Endothelial cell of umbilical vein (primary cell): ENCODE results near the gene SEMA4D. TPM values are rescaled to one million over a fixed set of nuclear protein-coding genes. Genes with fewer than 3 reads are reported as not detected.

Experiments used
- BruUV-seq: library from RNA; stranded (reverse); fragments of 400-500 nt; replicated peaks from 2 replicates; lab custom pipeline; 2021; lab: Mats Ljungman, UMichigan
- CTCF ChIA-PET: fragments of 300-600, 350-600 bp; sonication (Branson Sonifier 250); formaldehyde crosslinking; loops from one replicate; lab custom pipeline; 2021; ENCODE audit warnings: antibody characterized with exemption, inconsistent platforms; lab: Charles Lee
- POLR2A ChIA-PET: fragments of 300-600, 350-600 bp; sonication (Branson Sonifier 250); formaldehyde crosslinking; loops from one replicate; lab custom pipeline; 2021; ENCODE audit warnings: antibody characterized with exemption, inconsistent platforms; lab: Charles Lee
- DNase-seq: peaks from one replicate; pipeline ENCODE4 v3.0.0-alpha.2; 2011; ENCODE audit warnings: low read depth, low spot score
- FAIRE-seq: peaks from 2 replicates; lab custom pipeline; 2011; peaks lifted over from hg19 to GRCh38; lab: Jason Lieb, UNC
- H2AFZ ChIP-seq: 2 replicates; pipeline ENCODE4 v1.6.0; 2012; ENCODE audit warnings: low read depth, low read length, control low read depth, inconsistent platforms
- H3K27ac ChIP-seq: 2 replicates; pipeline ENCODE4 v1.5.1; 2011; ENCODE audit warnings: low read depth, mild to moderate bottlenecking, control low read depth, low read length, moderate library complexity; ENCODE audit not compliant: insufficient read depth
- H3K27me3 ChIP-seq, 2 experiments: 2 replicates each; pipeline versions ENCODE4 v1.6.0 to v1.6.1; 2011; ENCODE audit warnings: low read length in 2 of 2, mixed read lengths in 1 of 2; ENCODE audit not compliant: control insufficient read depth in 2 of 2, insufficient read depth in 2 of 2
- H3K36me3 ChIP-seq, 2 experiments: 2 replicates in 1 of 2; 3 replicates in 1 of 2; pipeline ENCODE4 v1.5.1; 2011; ENCODE audit warnings: low read length in 2 of 2, mild to moderate bottlenecking in 1 of 2, moderate library complexity in 1 of 2; ENCODE audit not compliant: control insufficient read depth in 2 of 2, insufficient read depth in 2 of 2; ENCODE audit errors: extremely low read depth in 1 of 2
- H3K4me1 ChIP-seq: 3 replicates; pipeline ENCODE4 v1.5.1; 2011; ENCODE audit warnings: mild to moderate bottlenecking, low read length; ENCODE audit not compliant: control insufficient read depth, insufficient read depth; ENCODE audit errors: extremely low read depth
- H3K4me2 ChIP-seq: 2 replicates; pipeline ENCODE4 v1.6.1; 2011; ENCODE audit warnings: low read length, control low read depth, mixed read lengths; ENCODE audit not compliant: insufficient read depth
- H3K4me3 ChIP-seq, 3 experiments: fragments of 200-600 bp in 1 of 3; sonication (generic), shearing (Covaris generic) in 1 of 3; replicated peaks in 1 of 3; 2 replicates each; pipeline ENCODE4 v1.5.1; 2011 to 2016; ENCODE audit warnings: control low read depth in 3 of 3, low read length in 3 of 3, mild to moderate bottlenecking in 2 of 3, inconsistent platforms in 1 of 3, low read depth in 1 of 3, moderate library complexity in 1 of 3; ENCODE audit not compliant: insufficient read depth in 1 of 3
- H3K79me2 ChIP-seq: 2 replicates; pipeline ENCODE4 v1.6.0; 2012; ENCODE audit warnings: low read length, inconsistent platforms; ENCODE audit not compliant: control insufficient read depth, insufficient read depth
- H3K9ac ChIP-seq: replicated peaks from 2 replicates; pipeline ENCODE3; 2011; ENCODE audit warnings: low read length, control low read depth; ENCODE audit not compliant: insufficient read depth; ENCODE audit errors: extremely low read depth
- H3K9me1 ChIP-seq: replicated peaks from 3 replicates; pipeline ENCODE4 v1.6.0; 2011; ENCODE audit warnings: mild to moderate bottlenecking, low read length; ENCODE audit not compliant: control insufficient read depth, insufficient read depth; ENCODE audit errors: extremely low read depth
- H3K9me3 ChIP-seq: replicated peaks from 2 replicates; pipeline ENCODE4 v1.5.1; 2012; ENCODE audit warnings: low read length, inconsistent platforms; ENCODE audit not compliant: control insufficient read depth, insufficient read depth
- H4K20me1 ChIP-seq: replicated peaks from 2 replicates; pipeline ENCODE3; 2011; ENCODE audit warnings: mild to moderate bottlenecking, low read length; ENCODE audit not compliant: control insufficient read depth, insufficient read depth; ENCODE audit errors: extremely low read depth
- EZH2 ChIP-seq: IDR thresholded peaks from 2 replicates; pipeline ENCODE4 v1.6.1; 2012; ENCODE audit warnings: borderline replicate concordance, low read depth, mild to moderate bottlenecking, moderate library complexity, low read length, inconsistent platforms; ENCODE audit not compliant: severe bottlenecking
- FOS ChIP-seq: IDR thresholded peaks from 2 replicates; pipeline ENCODE4 v1.6.1; 2011; ENCODE audit warnings: mild to moderate bottlenecking, low read length, moderate library complexity, borderline replicate concordance; ENCODE audit not compliant: insufficient read depth
- GATA2 ChIP-seq: IDR thresholded peaks from 2 replicates; pipeline ENCODE4 v1.7.0; 2011; ENCODE audit warnings: low read depth, mild to moderate bottlenecking, moderate library complexity, mixed read lengths, low read length; ENCODE audit not compliant: insufficient read length, insufficient read depth
- JUN ChIP-seq: IDR thresholded peaks from 2 replicates; pipeline ENCODE4 v1.6.1; 2011; ENCODE audit warnings: borderline replicate concordance, low read depth; ENCODE audit not compliant: insufficient read length, insufficient read depth
- MYC ChIP-seq: IDR thresholded peaks from one replicate; pipeline ENCODE4 v1.6.1; 2011; ENCODE audit warnings: mild to moderate bottlenecking, low read depth, low read length
- POLR2A ChIP-seq: IDR thresholded peaks from 2 replicates; pipeline ENCODE4 v1.6.1; 2012; ENCODE audit warnings: low read depth, mild to moderate bottlenecking, control low read depth, low read length
- POLR2AphosphoS5 ChIP-seq: IDR thresholded peaks from 2 replicates; pipeline ENCODE4 v1.6.1; 2012; ENCODE audit warnings: low read depth, mild to moderate bottlenecking, control low read depth, low read length, moderate library complexity; ENCODE audit not compliant: insufficient read depth
- dilution Hi-C: fragments of 300-500 bp; cut with MboI; formaldehyde crosslinking; loops from one replicate; pipeline ENCODE4 v1.15.0; 2019; ENCODE audit warnings: low sequenced_read_pairs; ENCODE audit not compliant: extremely low pct_ligation_motif_present
- intact Hi-C: fragments of 100-400 bp; cut with micrococcal nuclease; formaldehyde crosslinking; loops from one replicate; pipeline ENCODE4 v1.10.0; 2022
- polyA plus RNA-seq, 4 experiments: library from polyadenylated mRNA; depleted of rRNA in 3 of 4; stranded (reverse) in 3 of 4; unstranded in 1 of 4; fragments of >200 nt; gene quantifications; 2 replicates each; pipeline versions ENCODE4 v1.2.1 to v1.2.3, GENCODE V29; 2011 to 2012; ENCODE audit warnings: missing spikeins in 1 of 4
- total RNA-seq: library from RNA; stranded (reverse); gene quantifications from 2 replicates; pipeline ENCODE4 v1.2.3, GENCODE V29; 2021
- TF ChIP-seq, protein P1 (sequence below), 2 donors: IDR thresholded peaks; 1 replicate in 1 of 2; 2 replicates in 1 of 2; pipeline ENCODE4 v1.5.1; 2011; ENCODE audit warnings: low read length in 2 of 2, mild to moderate bottlenecking in 2 of 2, moderate library complexity in 2 of 2, control low read depth in 1 of 2, inconsistent platforms in 1 of 2, low read depth in 1 of 2; ENCODE audit not compliant: insufficient read depth in 1 of 2; ENCODE audit errors: extremely low read depth in 1 of 2
- TF ChIP-seq, protein P2 (sequence below): IDR thresholded peaks from 2 replicates; pipeline ENCODE4 v1.6.1; 2011; ENCODE audit not compliant: insufficient read depth, insufficient read length

The SEMA4D gene
- total and polyA plus RNA-seq, 2 donors (not counting 3 experiments of a cell fraction or from before 2014, with no cell fraction given): 3.9 to 15.7 TPM

DNA sequence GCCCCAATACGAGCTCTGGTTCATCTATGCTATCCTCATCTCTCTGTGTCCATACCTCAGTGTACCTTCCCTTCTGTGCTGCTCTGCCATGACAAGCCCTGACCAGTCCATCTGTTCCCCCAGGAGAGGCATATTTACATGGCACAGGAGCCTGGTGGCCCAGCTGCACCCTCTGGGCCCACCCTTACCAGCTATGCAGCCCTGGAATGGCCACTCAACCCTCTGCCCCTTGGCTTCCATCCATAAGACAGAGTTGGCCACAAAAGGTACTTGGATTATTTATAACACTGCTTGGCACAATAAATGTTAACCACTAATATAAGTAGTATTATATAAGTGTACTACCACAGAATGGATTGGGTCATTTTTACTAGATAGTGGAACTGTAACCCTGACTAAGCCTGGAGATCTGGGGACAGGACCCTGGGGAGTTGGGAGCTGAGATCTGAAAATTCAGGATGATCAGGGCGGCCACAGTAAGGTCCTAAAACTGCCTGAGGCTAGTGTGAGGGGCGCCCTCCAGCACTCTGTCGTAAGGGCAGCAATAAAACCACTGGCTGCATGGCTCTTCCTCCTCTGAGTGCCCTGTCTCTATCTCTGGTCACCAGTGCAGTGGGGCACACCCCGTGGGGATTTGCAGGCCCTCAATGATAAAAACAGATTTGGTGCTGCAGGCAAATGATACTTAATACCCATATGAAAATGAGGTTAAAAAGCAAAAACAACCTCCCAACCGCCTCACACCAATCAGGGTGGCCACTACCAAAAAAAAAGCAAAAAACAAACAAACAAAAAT lies 65.8 kb downstream of the SEMA4D start:
- Histone ChIP-seq H3K4me1 (no peaks in the 10 kb centered on the region), H3K4me2 (no peak overlapping the region), H4K20me1 (no peaks in the 10 kb centered on the region), H2AFZ (no peak overlapping the region), H3K27me3 (no peaks in the 10 kb centered on the region), H3K79me2 (no peaks in the 10 kb centered on the region), H3K9ac (no peak overlapping the region), H3K9me3 (no peaks in the 10 kb centered on the region), H3K36me3 (no peaks in the 10 kb centered on the region), H3K9me1 (no peaks in the 10 kb centered on the region), H3K4me3 (no peak overlapping the region), H3K27ac (no peak overlapping the region)
- CTCF ChIA-PET: interaction anchor here (0.6 to 2.6 kb wide), 2 partner anchors 117 kb away, joined by 3 to 7 read pairs; no protein-coding TSS in a partner anchor
- intact Hi-C loops (no loop called here), dilution Hi-C loops (no loop called here)
- TF ChIP-seq, protein P1, sequence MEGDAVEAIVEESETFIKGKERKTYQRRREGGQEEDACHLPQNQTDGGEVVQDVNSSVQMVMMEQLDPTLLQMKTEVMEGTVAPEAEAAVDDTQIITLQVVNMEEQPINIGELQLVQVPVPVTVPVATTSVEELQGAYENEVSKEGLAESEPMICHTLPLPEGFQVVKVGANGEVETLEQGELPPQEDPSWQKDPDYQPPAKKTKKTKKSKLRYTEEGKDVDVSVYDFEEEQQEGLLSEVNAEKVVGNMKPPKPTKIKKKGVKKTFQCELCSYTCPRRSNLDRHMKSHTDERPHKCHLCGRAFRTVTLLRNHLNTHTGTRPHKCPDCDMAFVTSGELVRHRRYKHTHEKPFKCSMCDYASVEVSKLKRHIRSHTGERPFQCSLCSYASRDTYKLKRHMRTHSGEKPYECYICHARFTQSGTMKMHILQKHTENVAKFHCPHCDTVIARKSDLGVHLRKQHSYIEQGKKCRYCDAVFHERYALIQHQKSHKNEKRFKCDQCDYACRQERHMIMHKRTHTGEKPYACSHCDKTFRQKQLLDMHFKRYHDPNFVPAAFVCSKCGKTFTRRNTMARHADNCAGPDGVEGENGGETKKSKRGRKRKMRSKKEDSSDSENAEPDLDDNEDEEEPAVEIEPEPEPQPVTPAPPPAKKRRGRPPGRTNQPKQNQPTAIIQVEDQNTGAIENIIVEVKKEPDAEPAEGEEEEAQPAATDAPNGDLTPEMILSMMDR (IDR thresholded peaks at IDR 0.05; ENCODE audit: extremely low read depth in 1 of 2, insufficient read depth in 1 of 2, low read depth in 1 of 2, low read length in 2 of 2): no peak
- TF ChIP-seq, protein P2, sequence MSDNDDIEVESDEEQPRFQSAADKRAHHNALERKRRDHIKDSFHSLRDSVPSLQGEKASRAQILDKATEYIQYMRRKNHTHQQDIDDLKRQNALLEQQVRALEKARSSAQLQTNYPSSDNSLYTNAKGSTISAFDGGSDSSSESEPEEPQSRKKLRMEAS: no peak
- TF ChIP-seq FOS (no peak), POLR2AphosphoS5 (no peak), POLR2A (no peak), EZH2 (no peak), GATA2 (no peak), JUN (no peak), MYC (no peak)
- no TSS peak for BruUV-seq
- POLR2A ChIA-PET: no interaction called here
- FAIRE-seq (no peak), DNase-seq (no peak)
